GM23338 (cell line): ENCODE data around the gene ROBO1. TPM values are rescaled to one million over a fixed set of nuclear protein-coding genes. Genes with fewer than 3 reads are reported as not detected.

Source experiments
- ATAC-seq: fragments of 200-7000 bp; cut with Tn5 transposase; 3 replicates; pipeline ENCODE4 v1.9.1; 2020
- DNase-seq: peaks from one replicate; pipeline ENCODE4 v3.0.0-alpha.2; 2015; ENCODE audit warnings: low spot score
- H2AFZ ChIP-seq: fragments of 200-600 bp; sonication (generic); 2 replicates; pipeline ENCODE4 v1.8.0; 2016; ENCODE audit warnings: antibody characterized with exemption, mild to moderate bottlenecking, moderate library complexity
- H3F3A ChIP-seq: fragments of 200-600 bp; sonication (generic); replicated peaks from 2 replicates; pipeline ENCODE4 v1.8.0; 2017; ENCODE audit warnings: antibody characterized with exemption, mixed run types, low read depth
- H3K27ac ChIP-seq: fragments of 200-600 bp; sonication (generic); 2 replicates; pipeline ENCODE4 v1.6.1; 2016; ENCODE audit warnings: low read depth
- H3K27me3 ChIP-seq: fragments of 200-600 bp; sonication (generic); 2 replicates; pipeline ENCODE4 v1.8.0; 2016; ENCODE audit warnings: mild to moderate bottlenecking, mixed run types, moderate library complexity; ENCODE audit not compliant: insufficient read depth
- H3K36me3 ChIP-seq: fragments of 200-600 bp; sonication (generic); 2 replicates; pipeline ENCODE4 v1.8.0; 2016; ENCODE audit warnings: mild to moderate bottlenecking; ENCODE audit not compliant: insufficient read depth
- H3K4me1 ChIP-seq: fragments of 200-600 bp; sonication (generic); 2 replicates; pipeline ENCODE4 v1.8.0; 2016; ENCODE audit warnings: mild to moderate bottlenecking, moderate library complexity; ENCODE audit not compliant: insufficient read depth
- H3K4me2 ChIP-seq: fragments of 200-600 bp; sonication (generic); 2 replicates; pipeline ENCODE4 v1.7.1; 2017; ENCODE audit warnings: mixed run types
- H3K4me3 ChIP-seq: fragments of 200-600 bp; sonication (generic); 2 replicates; pipeline ENCODE4 v1.6.1; 2016; ENCODE audit warnings: mixed run types
- H3K79me2 ChIP-seq: fragments of 200-600 bp; sonication (generic); replicated peaks from 2 replicates; pipeline ENCODE4 v1.8.0; 2017; ENCODE audit warnings: mild to moderate bottlenecking; ENCODE audit not compliant: insufficient read depth
- H3K9me2 ChIP-seq: fragments of 200-600 bp; sonication (generic); 2 replicates; pipeline ENCODE4 v1.8.0; 2017; ENCODE audit not compliant: insufficient read depth
- H4K20me1 ChIP-seq: fragments of 200-600 bp; sonication (generic); replicated peaks from 2 replicates; pipeline ENCODE4 v1.8.0; 2017; ENCODE audit warnings: mild to moderate bottlenecking; ENCODE audit not compliant: insufficient read depth
- H3K27ac Mint-ChIP-seq: 2 replicates; pipeline ENCODE4 v1.8.0; 2020; ENCODE audit warnings: inconsistent platforms, mild to moderate bottlenecking, moderate library complexity, mixed read lengths
- H3K27me3 Mint-ChIP-seq: 3 replicates; pipeline ENCODE4 v1.8.0; 2022; ENCODE audit warnings: low read depth, mild to moderate bottlenecking, moderate library complexity, mixed read lengths, inconsistent platforms; ENCODE audit not compliant: insufficient read depth, poor library complexity
- H3K36me3 Mint-ChIP-seq: 3 replicates; pipeline ENCODE4 v1.8.0; 2021; ENCODE audit warnings: low read depth, mild to moderate bottlenecking, inconsistent platforms, moderate library complexity, mixed read lengths
- H3K4me1 Mint-ChIP-seq: 3 replicates; pipeline ENCODE4 v1.8.0; 2020; ENCODE audit warnings: mild to moderate bottlenecking, inconsistent platforms, mixed read lengths
- H3K4me3 Mint-ChIP-seq: 3 replicates; pipeline ENCODE4 v1.8.0; 2021; ENCODE audit warnings: moderate library complexity, mild to moderate bottlenecking, inconsistent platforms, mixed read lengths
- H3K9me3 Mint-ChIP-seq: 3 replicates; pipeline ENCODE4 v1.8.0; 2020; ENCODE audit warnings: moderate library complexity, mild to moderate bottlenecking, inconsistent platforms, mixed read lengths
- CREB1 ChIP-seq: fragments of 250-450 bp; sonication (Bioruptor Pico); IDR thresholded peaks from 2 replicates; pipeline ENCODE4 v1.5.0; 2020; ENCODE audit warnings: low read depth, mild to moderate bottlenecking, moderate library complexity
- CTCF ChIP-seq, 2 experiments: fragments of 200-600 bp in 1 of 2; sonication (generic) in 1 of 2; conservative IDR thresholded peaks; 2 replicates each; pipeline versions ENCODE4 v1.5.1 to v1.6.1; 2016 to 2017; ENCODE audit warnings: antibody characterized with exemption in 2 of 2, low read depth in 2 of 2, mild to moderate bottlenecking in 2 of 2, moderate library complexity in 1 of 2
- ETS1 ChIP-seq: IDR thresholded peaks from 2 replicates; pipeline ENCODE4 v1.6.1; 2016; ENCODE audit warnings: antibody characterized with exemption
- EZH2 ChIP-seq: fragments of 200-600 bp; sonication (generic); IDR thresholded peaks from one replicate; pipeline ENCODE4 v1.8.0; 2017; ENCODE audit warnings: antibody characterized with exemption, mild to moderate bottlenecking, low read depth; ENCODE audit not compliant: unreplicated experiment
- EZH2phosphoT487 ChIP-seq: fragments of 200-600 bp; sonication (generic); IDR thresholded peaks from one replicate; pipeline ENCODE4 v1.8.1; 2018; ENCODE audit warnings: antibody characterized with exemption; ENCODE audit not compliant: unreplicated experiment
- JUNB ChIP-seq: IDR thresholded peaks from one replicate; pipeline ENCODE4 v1.6.1; 2016; ENCODE audit warnings: antibody characterized with exemption; ENCODE audit not compliant: unreplicated experiment
- NANOG ChIP-seq: IDR thresholded peaks from 2 replicates; pipeline ENCODE4 v1.6.1; 2016; ENCODE audit warnings: antibody characterized with exemption, borderline replicate concordance
- POLR2AphosphoS5 ChIP-seq: IDR thresholded peaks from 2 replicates; pipeline ENCODE4 v1.6.1; 2016; ENCODE audit warnings: antibody characterized with exemption, low read depth
- REST ChIP-seq: IDR thresholded peaks from one replicate; pipeline ENCODE4 v1.6.1; 2018; ENCODE audit warnings: antibody characterized with exemption; ENCODE audit not compliant: unreplicated experiment
- STAT1 ChIP-seq: IDR thresholded peaks from one replicate; pipeline ENCODE4 v1.6.1; 2016; ENCODE audit warnings: antibody characterized with exemption; ENCODE audit not compliant: unreplicated experiment
- ZNF114 ChIP-seq: fragments of 250-450 bp; sonication (Bioruptor Pico); IDR thresholded peaks from 2 replicates; pipeline ENCODE4 v1.5.0; 2020; ENCODE audit warnings: mild to moderate bottlenecking, moderate library complexity
- ZNF331 ChIP-seq: fragments of 250-450 bp; sonication (Bioruptor Pico); IDR thresholded peaks from 2 replicates; pipeline ENCODE4 v1.5.0; 2020; ENCODE audit warnings: low read depth, mild to moderate bottlenecking, moderate library complexity
- ZNF462 ChIP-seq: fragments of 250-450 bp; sonication (Bioruptor Pico); IDR thresholded peaks from 2 replicates; pipeline ENCODE4 v1.5.0; 2020; ENCODE audit warnings: mild to moderate bottlenecking, moderate library complexity
- polyA plus RNA-seq: library from polyadenylated mRNA; unstranded; fragments of >200 nt; fragmentation: Nextera tagmentation; extraction: Ambion mirVana; gene quantifications from 2 replicates; pipeline ENCODE4 v1.2.1, GENCODE V29; 2016
- total RNA-seq: library from RNA; depleted of rRNA; stranded (reverse); fragments of >200 nt; shearing (Covaris generic); gene quantifications from 2 replicates; pipeline ENCODE4 v1.2.3, GENCODE V29; 2014

Gene ROBO1
- total and polyA plus RNA-seq, 2 experiments from 2014 or later = 19.2 to 78.3 TPM

- no peak overlapping the region for H3K4me2 ChIP-seq
- no peaks in the 10 kb centered on the region for H4K20me1 ChIP-seq
- no peak for TF ChIP-seq CTCF (conservative IDR thresholded peaks at IDR 0.05; ENCODE audit: low read depth in 2 of 2)
- TF ChIP-seq EZH2 = no peak
- TF ChIP-seq ZNF114 (CRISPR knock-in tag) = no peak
- no peak for TF ChIP-seq POLR2AphosphoS5
- no peak for TF ChIP-seq STAT1
- no peak for TF ChIP-seq CREB1
- TF ChIP-seq ZNF462 (CRISPR knock-in tag) = no peak
- no peak for TF ChIP-seq NANOG
- TF ChIP-seq ETS1 = no peak
- no peak for TF ChIP-seq JUNB
- TF ChIP-seq REST = no peak
- TF ChIP-seq ZNF331 (CRISPR knock-in tag) = no peak
- no peak for TF ChIP-seq EZH2phosphoT487
- no peaks in the 10 kb centered on the region for H3K79me2 ChIP-seq
- Mint-ChIP-seq H3K9me3 (no peaks in the 10 kb centered on the region), H3K27ac (no peak overlapping the region), H3K36me3 (no peaks in the 10 kb centered on the region), H3K27me3 (no peaks in the 10 kb centered on the region), H3K4me3 (no peak overlapping the region), H3K4me1 (peaks cover 5% of the 10 kb centered on the region; the same call in 1 of the 3 replicates)
- H2AFZ ChIP-seq = no peak overlapping the region
- ATAC-seq = no peak
- no peaks in the 10 kb centered on the region for H3K27me3 ChIP-seq
- no peaks in the 10 kb centered on the region for H3K36me3 ChIP-seq
- H3K9me2 ChIP-seq = no peaks in the 10 kb centered on the region
- no peaks in the 10 kb centered on the region for H3K4me1 ChIP-seq
- H3K4me3 ChIP-seq = no peak overlapping the region
- DNase-seq = no peak
- no peak overlapping the region for H3K27ac ChIP-seq
- no peaks in the 10 kb centered on the region for H3F3A ChIP-seq
These were observed 740.2 kb downstream of the ROBO1 start for GRCh38 chr3:79027593-79027992.
